Activated CD4-positive, alpha-beta T cell treated with anti-CD3 and anti-CD28 coated beads for 1 hour (primary cell): ENCODE measurements around the gene DSCAML1.
"Not testable (repeated sequence)": the region's sequence is repeated elsewhere in the genome, so short reads cannot be mapped to it uniquely, and the experiment has no call there.

ENCODE experiments used
- DNase-seq: peaks from one replicate; pipeline ENCODE4 v3.0.0-alpha.2; 2020

Gene DSCAML1

DNA sequence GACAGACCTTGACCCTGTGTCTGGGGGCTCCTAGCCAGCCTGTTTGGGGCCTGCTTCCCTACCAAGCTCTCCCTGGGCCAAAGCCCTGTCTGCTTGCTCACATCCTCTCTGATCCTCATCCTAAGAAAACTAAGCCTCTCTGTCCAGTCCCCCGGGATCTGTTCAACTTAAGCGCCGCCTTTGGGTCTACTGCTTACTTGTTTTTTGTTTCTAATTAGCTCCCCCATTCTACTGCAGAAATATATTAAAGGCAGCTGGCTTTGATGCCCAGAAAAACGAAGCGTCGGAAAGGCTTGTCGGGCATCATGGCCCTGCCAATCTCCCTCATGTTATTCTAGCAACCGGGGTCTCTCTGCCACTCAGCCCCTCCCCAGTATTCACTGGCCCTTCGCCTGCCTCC lies 3.4 kb downstream of the DSCAML1 start:
- no peak for DNase-seq

DNA sequence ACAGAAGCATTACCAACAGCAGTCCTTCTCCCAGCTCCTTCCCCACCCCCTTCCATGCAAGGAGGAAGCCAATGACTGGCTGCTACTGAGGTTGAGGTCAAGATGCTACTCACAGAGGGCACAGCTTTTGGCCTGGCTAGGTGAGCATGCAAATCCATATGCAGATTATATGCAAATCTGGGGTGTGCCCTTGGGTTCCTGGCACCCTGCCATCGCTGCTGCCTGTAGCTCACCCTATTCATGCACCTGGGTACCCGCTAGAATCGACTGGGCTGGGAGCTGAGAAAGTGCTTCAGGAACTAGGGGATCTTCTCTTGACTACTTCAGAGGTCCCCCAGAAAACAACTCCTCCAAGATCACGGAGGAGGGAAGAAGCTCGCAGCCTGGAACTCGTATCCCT lies 4.0 kb downstream of the DSCAML1 start:
- DNase-seq = no peak

DNA sequence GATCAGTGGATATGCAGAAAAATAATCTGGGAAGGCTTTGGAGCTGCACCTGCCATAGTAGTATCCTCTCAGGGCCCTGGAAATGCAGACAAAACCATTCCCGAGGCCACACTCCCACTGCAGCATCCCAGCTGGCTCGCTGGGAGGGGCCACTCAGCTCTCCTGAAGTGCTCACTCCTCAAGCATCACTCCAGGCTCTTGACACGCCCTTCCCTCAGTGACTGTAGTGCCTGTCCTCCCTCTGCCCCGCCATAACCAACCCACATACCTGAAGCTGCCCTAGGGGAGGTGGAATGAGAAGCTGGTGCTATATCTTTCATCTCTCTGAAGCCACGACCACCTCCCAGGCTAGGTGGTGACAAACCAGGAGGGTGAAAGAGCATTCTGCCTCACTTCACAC lies 4.8 kb downstream of the DSCAML1 start:
- no peak for DNase-seq

DNA sequence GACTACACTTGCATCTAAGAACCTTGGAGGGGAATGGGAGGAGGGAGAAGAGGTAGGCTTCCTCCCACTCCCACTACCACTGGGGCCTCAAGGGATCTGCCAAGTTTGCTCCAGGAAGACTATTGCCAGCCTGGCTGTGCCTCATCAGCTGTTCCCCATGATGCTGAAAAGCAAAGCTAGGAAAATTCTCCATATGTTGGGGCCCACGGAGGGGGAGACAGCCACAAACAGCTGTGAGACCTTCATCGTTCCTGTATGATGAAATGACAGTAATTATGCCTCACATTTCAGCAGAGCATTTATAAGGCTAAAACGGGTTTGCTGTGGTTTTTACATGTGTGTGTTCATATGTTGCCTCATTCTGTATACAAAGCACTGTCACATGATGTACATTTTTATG lies 6.7 kb downstream of the DSCAML1 start:
- no peak for DNase-seq

DNA sequence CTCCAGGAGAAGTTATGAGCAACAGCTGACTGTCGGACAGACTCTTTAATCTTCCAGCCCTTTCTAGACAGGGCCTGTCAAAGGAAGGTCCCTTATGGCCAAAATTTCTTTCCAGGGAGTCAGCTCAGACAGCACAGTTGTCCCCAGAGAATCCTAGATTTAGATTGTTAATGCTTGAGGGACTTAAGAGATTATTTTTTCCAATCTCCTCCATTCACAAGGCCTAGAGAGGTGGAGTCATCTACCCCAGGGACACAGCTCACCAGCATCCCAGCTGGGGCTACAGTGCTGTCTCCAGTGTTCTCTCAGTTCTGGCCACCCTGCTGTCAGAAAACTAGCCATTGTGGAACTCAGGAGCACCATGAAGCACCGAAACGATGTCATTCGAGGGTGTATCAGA lies 7.8 kb downstream of the DSCAML1 start:
- DNase-seq = no peak

DNA sequence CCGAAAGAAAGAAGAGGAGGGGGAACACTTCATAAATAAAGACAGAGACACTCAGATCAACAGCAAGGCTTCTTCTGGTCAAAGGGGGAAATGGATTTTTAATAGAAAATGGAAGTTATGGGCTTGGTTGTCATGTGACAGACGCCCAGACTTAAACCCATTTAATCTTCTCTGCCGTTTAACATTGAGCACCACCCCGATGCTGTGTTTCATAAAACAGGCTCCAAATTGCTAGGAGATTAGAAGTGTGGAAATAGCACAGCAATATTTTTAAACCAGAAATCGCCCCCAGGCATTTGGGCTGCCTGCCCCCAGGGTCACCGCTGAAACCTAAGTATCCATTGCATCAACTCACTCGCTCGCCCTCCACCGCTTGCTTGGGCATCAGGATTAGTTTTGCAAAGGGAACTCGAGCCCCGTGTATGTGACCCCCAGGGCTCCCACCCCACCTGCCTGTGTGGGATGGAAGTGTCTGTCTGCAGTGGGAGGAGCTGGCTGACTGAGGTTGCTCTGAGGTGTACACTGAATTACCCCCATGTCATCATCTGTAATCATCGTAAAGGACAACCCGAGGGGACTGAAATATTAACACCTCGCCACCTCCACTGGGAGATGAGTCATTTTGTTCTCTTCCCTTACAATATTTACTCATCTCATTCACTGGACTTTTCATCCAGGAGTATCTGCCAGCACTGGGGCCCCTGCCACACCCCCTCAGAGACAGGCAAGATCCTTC lies 10.7 kb downstream of the DSCAML1 start:
- no peak for DNase-seq

DNA sequence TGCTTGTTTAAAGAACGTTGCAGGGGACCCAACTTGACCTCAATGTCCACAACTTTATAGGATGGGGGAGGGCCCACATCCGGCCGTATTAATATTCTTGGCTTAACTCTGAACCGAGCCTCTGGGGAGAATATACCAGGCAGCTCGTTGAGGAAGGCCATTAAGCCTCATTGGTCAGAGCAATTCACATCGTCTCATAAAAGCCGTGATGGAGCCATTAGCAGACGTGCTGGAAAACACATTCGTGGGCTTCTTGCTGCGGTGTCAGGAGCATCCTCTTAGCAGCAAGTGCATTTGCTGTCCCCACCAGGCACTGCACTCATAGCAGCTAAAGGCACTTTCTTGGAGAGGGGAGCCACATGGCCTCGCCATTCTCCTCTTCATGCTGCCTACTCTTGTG lies 14.9 kb downstream of the DSCAML1 start:
- no peak for DNase-seq

DNA sequence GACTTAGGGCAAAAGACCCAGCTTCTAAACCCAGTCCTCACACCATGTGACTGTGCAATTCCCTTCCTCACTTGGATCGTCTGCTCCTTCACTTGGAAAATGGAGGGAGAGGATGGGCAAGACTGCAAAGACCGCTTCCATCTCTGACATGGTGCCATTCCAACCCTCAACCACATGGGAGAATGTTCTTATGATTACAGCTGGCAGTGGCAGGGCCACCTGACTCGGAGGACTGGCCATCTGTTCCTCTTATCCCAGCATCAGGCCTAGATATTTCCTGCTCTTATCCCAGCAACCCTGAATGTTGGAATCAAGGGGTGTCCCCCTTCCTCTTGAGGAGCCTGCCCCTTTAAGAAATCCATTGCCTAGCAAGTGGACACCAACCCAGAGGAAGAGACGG lies 15.4 kb downstream of the DSCAML1 start:
- DNase-seq = no peak

DNA sequence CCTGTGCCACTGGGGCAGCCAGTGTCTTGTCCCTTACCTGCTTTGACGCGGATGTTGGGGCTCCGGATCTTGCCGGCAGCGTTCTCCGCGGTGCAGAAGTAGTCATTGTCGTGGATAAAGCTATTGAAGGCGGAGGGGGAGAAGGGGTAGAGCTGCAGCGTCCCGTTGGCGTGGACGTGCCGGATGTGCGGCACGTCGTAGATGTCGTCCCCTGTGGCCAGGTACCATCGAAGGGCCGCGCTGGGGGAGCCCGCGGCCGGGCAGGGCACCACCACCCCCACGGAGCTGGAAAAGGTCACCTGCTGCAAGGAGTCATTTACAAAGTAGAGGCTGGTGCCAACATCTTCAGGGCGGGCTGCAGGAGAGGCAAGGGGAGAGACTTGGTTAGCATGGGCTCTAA lies 16.6 kb downstream of the DSCAML1 start:
- DNase-seq = no peak

DNA sequence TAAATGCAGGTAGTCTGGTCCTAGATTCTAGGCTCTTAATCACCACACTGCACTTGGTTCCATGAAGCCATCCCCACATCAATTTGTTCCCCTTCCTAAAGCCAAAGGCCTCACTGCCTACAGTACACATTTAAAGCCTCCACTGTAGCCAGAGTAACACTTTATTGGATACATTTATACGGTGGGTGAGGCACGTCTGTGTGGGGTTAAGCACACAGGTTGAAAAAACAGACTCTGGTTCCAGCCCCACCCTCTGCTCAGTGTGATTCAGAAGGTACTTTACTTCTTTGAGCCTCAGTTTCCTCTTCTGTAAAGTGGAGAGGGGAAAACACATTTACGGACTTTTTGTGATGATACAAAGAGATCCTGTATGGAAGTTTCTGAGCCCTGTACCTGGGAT lies 22.5 kb downstream of the DSCAML1 start:
- no peak for DNase-seq

DNA sequence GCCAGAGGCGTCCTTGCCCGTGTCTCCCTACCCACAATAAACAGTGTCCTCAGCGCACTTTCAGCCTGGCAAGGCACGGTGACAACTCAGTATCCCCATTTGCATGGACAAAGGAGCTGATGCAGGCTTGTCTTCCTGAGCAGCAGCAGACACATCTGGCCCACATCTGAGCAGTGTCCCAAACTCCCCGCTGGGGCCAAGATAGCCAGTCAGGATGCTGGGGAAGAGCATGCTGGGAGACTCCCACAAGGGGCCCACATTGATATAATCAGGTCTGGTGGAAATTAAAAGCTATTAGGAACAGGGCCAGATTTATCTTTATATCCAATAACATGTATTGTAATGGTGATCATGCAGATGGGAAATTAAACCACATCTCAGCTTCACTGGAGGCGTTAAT lies 24.7 kb downstream of the DSCAML1 start:
- DNase-seq = no peak

DNA sequence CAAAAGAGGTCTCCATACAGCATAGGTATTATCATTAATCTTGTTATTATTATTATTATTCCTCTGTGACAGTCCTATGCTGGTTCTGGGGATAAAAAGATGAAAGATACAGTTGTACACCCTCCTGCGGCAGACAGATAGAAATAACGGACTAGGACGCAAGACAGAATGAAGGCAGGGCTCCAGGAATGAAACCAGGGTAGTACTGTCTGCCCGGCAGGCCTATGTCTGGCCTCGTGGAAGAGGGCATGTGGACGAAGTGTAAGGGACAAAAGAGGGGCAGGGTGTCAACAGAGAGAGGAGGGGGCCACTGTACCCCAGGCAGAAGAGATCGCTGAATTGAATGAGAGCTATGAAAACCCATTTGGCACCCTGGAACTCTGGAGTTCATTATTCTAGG lies 25.2 kb downstream of the DSCAML1 start:
- no peak for DNase-seq

DNA sequence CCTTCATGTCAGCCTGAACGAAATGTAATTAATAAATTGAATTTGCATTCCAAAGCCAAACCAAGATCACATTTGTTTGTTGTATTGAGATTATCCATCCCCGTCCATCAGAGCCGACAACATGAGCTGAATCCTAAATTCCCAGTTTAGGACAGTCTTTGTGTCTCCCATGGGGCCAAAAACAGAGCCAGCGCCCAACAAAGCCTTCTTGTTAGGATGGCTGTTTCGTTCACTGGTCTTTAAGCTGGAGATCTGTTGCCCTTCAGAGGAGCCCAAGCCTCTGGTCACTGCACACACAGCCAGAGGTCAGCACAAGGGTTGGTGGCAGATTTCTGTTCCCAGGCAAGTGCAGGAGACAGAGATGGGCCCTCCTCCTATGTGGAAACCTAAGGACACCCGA lies 25.8 kb downstream of the DSCAML1 start:
- no peak for DNase-seq

DNA sequence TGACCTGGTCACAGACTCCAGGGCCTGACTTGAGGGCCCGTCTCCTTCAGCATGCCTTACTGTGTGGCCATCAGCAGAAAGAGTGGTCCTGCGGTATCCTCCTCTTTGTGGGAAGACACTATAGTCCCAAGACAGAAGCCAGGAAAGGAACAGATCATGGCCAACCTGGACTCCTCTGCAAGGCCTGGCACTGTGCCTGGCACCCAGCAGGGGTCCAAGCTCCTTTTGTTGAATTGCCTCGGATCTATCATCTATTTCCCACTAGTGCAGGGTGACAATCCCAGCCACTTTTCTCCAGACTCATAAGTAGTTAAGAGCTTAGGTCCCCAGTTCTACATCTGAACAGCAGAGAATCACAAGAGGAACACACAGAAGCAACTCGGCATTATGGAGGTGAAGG lies 27.0 kb downstream of the DSCAML1 start:
- no peak for DNase-seq

DNA sequence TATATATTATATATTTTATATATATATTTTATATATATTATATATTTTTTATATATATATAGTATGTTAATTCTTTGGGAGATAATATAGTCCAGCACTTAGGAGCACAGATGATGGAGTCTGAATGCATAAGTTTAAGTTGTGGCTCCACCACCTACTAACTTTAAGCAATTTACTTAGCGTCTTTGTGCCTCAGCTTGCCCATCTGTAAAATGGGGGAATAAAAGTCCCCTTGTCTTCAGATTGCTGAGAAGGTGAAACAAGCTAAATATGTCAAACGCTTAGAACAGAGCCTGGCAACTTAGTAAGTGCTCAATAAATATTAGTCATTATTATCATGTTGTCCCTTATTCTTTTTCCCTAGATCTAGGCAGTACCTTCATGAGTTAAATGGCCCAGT lies 27.5 kb downstream of the DSCAML1 start:
- no peak for DNase-seq

DNA sequence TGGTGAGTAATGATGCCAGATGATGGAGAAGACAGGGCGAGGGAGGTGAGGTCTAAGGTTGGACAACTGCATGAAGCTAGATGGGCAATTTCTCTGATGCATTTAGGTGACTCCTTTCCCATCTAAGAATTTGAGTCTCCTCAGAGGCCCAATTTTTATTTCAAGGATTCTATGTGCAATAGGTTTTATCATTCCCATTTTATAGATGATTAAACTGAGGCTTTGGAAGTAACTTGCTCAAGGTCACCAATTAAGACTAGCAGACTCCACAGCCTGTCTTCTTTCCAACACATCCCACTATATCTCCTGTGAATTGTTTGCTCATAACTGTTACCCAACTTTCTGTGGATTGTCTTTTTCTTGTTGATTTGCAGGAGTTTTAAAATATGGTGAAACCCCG lies 28.5 kb downstream of the DSCAML1 start:
- DNase-seq = no peak

DNA sequence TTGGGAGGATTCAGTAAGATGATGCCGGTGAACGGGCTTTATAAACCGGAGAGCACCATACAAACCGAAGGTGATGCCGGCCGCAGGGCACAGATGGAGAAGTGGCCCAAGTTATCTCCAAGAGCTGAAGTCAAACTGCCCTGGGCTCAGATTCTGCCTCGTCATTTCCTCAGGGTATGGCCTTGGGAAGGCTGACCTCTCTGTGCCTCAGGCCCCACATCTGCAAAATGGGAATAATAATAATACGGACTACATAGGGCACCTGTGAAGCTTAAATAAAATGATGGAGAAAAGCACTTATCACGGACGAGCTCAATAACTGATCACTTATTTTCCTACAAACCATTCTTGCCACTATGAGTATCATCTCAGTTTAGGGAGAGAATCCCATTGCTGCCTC lies 29.9 kb downstream of the DSCAML1 start:
- no peak for DNase-seq

DNA sequence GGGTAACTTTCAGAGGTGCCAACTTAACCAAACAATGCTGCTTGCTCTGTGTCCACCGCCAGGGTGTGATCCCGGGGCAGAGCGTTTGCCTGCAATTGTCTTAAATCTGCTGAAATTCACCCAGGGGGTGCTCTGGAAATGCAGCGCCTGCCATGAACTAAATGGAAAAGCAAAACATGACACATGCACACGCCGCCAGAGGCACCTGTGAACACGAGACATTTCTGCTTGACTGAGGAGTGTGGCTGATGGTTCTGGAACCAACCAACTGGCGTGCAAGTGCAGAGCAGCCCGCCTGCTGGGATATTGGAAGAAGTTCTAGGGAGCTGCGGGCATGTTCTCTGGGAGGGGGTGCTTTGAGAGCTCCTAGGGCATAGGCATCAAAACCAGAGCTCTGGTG lies 30.4 kb downstream of the DSCAML1 start:
- no peak for DNase-seq

DNA sequence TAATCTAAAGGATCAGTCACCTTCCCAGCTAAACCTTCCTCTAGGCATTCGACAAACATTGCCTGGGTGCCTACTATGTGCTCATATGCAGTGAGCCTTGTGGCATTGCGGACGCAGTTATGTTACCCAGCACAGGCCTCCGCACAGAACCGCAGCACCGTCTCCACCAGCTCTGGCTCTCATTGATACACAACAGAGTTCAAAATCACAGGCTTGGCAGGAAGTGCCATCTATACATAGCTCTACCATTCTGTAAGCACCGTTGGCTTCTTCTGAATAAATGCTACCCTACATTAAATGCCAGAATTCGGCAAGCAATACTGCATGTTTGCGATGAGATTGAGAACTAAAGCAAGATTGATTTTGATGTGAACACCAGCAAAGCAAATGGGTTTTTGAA lies 31.0 kb downstream of the DSCAML1 start:
- no peak for DNase-seq

DNA sequence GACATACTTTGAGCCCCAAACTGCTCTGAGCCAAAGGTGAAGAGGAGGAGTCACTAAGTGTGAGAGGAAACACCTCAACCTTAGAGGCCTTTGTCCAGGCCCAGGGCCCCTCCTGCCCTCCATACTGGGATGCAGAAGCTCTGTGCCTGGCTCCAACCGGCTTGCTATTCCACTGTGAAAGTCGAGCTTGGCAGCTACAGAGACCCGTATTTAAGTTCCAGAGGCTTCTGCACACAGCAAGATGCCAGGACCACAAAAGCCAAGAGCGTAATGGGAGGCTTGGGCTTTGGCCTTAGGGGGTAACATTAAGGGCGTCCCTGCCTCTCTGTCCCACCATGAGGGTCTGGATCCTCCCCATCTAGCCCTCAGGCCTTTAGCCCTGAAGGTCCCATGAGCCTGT lies 31.9 kb downstream of the DSCAML1 start:
- DNase-seq = no peak

DNA sequence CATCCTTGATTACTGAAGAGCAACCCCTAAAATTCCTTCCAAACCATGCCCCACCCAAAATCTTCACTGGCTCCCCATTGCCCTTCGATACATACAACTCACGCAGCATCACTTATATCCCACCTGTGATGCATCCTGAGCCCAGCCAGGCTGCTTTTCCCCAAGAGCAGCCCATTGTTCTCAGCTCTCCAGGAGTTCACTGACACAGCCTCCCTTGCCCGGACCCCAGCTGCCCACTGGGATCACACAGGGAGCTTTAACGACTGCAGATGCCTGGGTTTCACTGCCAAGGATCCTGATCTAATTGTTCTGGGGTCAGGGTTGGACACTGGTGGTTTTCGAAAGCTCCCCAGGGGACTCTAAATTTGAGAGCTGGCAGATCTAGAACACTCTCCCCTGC lies 33.6 kb downstream of the DSCAML1 start:
- not testable (repeated sequence) for DNase-seq

DNA sequence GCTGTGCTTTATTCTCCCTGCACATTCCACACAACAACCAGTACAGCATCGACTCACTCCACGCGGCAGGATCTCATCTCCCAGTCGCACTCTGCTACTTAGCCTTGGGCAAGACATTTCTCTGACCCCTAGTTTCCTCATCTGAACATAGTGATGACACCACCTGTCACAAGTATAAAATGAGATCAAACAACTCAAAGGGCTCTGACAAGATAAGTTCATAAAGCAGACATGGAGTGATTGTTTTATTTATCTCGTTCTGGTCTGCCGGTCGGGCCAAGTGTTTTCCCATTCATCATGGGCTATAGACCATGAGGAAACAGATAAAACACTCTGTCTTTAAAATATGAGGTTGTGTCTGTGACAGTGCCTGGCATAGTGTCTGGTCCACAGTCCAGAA lies 35.0 kb downstream of the DSCAML1 start:
- DNase-seq = no peak

DNA sequence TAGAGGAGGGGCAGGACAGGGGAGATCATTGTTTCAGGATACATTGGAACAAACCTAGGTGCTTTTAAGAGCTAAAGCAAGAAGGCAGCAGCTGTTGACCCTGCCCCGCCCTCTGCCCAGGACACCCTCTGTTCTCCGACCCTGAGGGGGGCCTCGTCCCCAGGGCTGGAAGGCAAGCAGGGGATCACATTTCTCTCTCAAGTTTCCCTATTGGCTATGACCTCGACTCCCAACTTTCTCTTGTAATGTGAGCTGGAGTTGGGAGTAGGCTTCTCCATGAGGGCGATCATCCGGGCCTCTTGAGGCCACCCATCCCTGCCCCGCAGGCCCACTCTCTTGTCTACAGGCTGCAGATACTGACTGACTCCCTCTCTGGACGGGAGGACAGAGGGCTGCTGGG lies 37.7 kb downstream of the DSCAML1 start:
- no peak for DNase-seq

DNA sequence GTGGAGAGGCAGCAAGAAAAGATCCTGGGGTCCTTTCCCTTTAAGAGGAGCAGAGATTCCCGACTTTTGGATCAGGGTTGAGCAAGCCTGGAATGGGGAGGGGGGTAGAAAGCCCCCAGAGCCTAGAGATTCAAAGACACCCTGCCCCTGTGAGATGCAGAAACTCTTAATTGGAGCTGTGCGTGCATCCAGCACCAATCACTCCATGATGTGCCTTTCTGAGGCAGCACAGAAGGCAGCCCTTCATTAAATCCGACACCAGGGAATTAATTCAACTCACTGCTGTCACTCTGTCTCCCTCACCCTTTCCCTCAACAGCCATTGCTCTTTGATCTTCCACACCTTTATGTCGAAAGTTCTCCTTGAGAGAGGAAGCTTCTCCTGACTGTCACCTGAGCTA lies 43.0 kb downstream of the DSCAML1 start:
- DNase-seq = no peak

DNA sequence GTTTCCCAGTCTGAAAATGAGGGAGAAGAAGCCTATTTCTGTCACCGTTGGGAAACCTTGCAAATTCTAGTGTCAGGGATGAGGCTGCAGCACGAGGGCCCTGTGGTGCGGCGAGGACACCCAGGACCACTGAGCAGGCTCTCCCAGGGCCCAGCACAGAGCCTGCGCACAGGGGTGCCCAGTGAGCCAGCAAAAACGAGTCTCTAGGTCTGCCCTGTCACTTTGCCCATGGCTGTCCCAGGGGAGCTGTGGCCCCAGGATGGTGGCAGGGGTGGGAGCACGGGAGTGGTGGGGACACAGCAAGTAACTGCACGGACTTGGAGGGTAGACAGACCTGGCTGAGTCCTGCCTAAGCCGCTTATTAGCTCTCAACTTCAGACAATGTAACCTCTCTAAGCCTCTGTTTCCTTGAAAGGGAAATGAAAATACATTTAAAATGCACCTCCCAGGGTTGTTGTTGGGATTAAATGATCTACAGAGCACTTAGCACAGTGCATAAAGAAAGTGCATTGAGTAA lies 44.2 kb downstream of the DSCAML1 start:
- DNase-seq = no peak
